Activated CD4-positive, alpha-beta T cell treated with anti-CD3 and anti-CD28 coated beads, Interleukin-2, amount 50 U/mL, for 24 hours (primary cell): ENCODE results near the gene EVI5.

Experiments used
- DNase-seq, 2 donors: peaks; one replicate each; pipeline ENCODE4 v3.0.0-alpha.2; 2020; ENCODE audit warnings: low read depth in 1 of 2, low spot score in 1 of 2

EVI5 gene

DNA sequence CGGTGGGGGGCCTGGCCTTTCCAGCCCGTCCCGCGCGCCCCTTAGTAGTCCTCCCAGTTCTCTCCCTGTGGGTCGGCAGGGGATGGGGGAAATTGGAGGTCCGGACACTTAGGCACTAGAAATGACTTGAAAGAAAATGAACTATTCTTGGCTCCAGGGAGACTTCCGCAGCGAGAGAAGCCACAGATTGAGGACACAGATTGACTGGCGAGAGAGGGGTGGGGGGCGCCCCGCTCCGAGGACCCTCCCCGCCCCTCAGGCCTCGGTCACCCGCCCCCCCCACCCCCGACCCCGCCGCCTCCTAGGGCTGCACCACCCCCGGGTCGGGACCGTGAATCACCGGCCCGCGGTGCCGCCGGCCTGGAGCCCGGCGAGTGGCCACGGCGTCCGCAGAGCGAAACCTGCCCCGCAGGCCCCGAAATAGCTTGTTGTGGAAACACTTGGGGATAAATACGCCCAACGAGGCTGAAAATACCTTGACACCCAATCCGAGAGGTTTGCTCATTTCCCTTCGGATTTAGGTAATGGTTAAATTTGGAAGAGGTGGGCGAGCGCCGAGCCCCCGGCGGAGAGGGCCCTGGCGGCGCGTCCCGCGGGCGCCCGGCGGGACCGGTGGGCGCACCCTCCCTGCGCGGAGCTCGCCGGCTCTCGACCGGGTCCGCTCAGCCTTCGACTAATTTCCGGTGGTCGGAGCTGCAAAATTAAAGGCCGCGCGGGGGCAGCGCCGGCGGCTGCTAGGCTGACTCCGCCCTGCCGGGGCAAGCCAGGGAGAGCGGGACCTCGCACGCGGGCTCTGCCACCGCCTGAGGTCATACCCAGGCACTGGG is 298.4 kb downstream of the EVI5 start, which contains the start of gene GFI1:
TSS of gene GFI1 (minus strand) at position 675 of the 827 bp plus-strand sequence. CDS start 3,438 bp downstream, outside the sequence.
- DNase-seq: peak; percentile 56 to 64

DNA sequence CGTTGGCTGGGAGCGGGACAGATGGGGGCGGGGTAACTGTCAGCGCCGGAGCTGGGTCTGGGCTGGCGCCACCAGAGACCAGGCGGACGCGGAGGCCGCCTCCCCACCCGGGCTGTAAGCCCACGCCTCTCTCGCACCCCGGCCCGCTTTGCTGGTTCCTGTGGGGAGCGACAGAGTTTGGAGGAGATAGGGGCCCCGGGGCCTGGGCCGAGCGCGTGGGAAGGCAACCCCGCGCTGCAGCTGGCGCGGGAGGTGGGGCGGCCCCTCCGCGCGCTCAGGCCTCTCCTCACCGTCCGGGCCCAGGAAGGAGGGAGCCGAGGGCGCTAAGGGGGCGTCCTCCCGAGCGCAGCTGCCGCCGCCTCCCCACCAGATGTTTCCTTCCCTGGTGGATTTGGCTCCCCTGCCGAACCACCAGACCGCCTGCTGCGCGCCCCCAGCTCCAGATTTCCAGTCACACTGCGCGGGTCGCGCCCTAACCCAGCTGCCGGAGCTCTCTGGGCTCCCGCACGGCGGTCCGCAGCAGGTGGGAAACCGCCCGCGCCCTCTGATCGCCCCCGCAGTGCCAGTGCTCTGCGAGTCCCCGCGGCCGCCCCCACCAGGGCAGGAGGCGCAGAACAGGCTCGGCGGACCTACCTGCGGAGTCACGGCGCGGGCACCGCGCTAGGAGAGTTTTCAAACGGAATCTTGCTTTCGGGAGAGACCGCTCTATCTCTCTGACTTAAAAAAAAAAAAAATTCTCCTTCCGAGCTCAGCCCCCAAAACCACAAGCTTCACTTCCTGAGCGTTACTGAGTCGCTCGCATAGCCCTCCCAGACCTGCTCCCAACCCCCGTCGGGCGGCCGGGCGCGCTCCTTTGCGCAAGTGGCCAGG is 299.3 kb downstream of the EVI5 start:
- peak; percentile 78 to 85 for DNase-seq

DNA sequence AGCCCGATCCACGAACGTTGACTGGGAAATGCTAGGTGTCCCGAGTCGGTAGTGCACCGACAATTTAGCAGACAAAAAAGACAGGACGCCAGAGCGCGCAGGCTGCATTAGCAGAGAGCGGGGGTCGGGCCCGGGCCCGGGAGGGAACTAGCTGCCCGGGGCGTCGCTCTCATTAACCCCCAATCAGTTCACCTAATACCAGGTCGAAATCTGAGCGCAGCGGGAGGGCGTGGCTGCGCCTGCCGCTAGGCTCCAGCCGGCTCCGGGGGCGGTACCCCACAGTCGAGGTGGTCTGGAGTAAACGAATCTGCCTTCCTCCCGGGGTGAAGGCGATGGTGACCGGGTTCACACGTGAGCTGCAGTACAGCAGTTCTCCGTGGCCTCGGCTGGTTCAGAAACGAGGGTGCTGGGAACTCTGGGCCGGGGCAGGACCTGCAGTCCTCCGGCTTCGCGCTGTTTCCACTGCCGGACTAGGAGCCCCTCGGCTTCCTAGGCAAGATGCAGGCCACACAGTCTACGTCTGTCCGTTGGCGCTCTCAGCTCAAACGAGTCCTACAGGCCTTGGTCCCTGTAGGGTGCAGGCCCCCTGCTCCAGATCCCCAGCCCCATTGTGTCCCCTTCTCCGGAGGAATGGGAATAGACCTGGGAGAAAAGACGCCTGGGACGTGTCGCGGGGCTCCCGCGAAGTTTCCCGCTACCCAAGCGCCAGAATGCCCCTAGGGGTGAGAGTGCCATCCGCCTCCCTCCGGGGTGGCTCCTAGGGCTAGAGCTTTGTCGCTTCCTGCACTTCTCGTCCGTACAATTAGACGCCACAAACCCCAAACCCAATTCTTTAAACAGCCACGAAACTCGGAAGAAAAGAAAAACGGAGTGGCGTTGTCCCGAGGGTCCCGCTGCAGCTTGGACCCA is 300.2 kb downstream of the EVI5 start:
- DNase-seq: peak; percentile 59 to 65

DNA sequence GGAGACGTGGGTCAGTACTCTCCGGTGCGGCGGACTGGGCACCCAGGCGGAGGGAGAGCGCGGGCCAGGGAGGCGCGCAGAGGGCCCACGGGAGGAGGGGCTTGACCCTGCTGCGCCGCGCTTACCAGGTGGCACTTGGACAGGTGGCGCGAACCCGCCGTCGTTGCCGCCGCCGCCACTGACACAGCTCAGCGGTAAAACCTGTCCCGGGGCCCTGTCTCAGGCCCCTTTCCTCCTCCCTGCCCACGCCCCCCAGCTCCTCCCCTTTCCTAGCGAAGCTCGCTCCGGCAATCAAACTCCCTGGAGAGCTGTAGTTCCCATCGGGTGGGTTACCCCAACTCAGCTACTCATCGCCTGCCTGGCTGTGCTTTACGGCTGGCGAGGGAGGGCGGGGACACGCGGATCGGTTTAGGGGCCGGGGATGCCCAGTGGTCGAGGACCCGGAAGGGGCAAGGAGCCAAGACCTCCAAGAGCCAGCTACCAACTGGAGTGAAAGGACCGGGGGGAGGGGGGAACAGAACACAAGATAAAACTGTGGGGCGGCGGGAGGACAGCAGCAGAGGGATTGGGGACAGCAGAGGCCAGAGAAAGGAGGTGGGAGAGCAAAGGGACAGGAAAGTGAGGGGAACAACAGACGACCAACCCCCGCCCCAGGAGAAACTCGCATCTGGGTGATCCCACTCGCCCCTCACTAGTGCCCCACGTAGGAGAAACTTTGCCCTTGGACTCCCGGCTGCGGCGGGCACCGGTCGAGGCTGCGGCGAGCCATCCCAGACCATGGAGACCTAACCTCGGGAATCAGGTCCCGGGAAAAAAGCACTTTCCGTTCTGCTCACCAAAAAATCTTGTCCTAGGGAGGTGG is 301.1 kb downstream of the EVI5 start:
- peak; percentile 55 to 78 for DNase-seq

DNA sequence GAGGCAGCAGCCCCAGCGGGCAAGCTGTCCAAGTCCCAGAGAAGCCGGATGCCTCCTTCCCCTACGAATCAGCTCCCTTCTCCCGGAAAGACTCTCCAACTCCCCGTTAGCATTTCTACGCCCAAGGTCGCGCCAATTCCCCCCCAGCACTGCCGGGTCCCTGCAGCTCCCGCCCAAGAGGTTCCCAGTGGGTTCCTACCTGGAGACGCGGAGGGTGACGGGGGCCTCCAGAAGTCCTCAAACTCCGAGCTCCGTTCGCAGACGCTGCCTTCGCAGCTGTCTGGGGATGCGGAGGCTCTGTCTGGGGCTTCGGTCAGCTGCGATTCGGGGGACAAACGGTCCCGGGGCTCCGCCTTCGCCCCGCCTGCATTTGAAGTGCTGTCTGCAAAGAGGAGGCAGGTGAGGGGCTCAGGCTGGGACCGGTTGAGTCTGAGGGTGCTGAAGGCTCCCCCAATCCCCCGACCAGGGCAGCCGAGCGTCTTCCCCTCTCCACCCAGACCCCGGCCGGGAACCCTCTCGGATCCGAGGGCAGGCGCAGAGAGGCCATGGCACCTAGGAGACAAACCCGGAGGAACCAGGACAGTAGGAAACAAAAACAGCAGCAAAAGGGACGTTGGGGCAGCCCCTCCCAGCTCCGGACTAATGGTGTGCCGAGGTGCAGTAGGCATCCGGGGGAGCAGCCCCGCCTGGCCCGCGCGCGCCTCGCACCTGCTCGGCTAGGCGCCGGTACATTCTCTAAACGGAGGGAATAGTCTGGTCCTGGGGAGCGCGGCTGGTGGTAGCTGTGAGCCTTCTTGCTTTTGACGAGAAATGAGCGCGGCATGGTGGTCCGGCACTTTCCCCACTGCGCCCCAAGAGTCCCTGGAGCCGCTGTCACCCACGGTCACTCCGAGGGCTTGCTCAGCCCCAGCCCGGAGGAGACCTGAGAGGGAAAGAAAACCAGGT is 302.0 kb downstream of the EVI5 start:
- peak in 1 of 2 donors; percentile 35 for DNase-seq

DNA sequence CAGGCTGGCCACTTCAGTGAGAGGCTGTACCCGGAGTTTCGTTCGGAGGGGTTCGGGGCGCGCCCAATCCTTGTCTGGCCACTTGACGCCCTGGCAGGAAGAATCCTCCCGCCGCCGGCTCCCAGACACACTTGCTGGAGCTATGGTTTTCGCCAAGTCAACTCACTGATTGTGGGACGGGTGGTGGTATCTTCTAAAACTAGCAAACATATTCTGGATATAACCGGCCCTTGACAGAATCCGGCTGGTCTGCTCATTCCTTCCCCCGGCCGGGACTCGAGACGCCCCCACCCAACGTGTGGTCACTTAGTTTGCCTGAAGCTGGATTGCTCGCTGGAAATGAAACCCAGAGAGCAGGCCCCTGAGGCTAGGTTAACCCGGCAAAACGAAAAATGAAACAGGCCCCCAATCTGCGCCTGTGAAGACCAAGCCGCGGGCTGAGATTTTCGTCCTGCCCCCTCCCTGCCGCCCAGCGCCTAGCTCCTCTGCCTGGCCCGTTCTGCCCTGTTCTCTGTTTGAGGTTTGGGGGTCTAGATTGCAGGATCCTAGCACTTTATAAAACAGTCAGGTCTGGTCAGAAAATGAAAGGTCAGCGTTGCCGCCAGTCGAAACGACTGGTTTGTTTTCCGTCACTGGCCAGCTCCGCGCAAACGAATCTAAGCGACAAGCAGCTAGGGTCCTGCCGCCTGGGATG is 302.8 kb downstream of the EVI5 start:
- DNase-seq: no peak

DNA sequence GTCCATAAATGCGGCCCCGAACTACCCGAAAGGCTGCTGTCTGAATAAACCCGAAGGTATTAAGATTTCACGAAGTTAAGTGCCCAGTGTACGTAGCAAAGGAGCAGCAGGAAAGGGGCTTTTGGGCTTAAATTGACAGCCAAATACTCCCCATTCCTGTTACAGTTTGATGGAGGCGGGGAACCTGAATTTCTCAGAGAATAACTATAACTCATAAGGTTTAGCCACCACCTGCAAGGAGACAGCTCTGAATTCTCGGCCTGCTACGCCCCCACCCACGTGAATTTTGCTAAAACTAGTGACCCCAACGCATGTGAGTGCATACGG is 303.3 kb downstream of the EVI5 start:
- DNase-seq: no peak

DNA sequence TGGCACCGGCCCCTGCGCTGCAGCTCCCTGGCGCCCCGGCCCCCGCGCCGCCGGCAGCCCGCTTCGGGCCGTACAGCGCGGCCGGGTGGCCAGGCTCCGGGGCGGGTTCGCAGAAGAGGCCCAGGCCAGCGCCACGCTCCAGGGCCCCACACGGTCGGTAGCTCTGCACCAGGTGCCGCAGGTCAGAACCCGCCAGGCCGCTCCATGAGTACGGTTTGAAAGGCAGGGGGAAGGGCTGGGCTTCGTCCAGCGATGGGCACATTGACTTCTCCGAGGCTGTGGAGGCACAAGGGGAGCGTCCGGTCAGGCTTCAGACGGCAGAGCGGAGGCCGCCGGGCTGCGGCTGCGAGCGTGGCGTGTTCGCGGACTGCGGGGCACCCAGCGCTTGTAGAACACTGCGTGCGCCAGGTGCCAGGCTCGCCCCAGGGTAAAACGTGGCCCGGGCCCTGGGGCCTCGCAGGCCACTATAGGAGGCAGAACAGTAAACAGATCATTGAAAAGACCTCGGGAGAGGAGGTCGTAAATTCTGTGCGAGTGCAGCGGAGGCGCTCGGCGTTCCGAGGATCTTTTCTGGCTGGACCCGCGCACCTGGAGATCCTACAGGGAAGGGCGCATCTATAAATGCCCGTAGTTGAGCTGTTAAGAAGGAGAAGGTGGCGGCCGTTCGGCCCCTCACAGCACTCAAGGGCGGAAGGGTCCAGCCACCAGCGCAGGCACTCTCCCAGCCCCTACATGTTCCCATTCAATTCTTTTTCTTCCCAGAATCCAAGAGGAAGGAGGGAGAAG is 303.9 kb downstream of the EVI5 start:
- DNase-seq: no peak

DNA sequence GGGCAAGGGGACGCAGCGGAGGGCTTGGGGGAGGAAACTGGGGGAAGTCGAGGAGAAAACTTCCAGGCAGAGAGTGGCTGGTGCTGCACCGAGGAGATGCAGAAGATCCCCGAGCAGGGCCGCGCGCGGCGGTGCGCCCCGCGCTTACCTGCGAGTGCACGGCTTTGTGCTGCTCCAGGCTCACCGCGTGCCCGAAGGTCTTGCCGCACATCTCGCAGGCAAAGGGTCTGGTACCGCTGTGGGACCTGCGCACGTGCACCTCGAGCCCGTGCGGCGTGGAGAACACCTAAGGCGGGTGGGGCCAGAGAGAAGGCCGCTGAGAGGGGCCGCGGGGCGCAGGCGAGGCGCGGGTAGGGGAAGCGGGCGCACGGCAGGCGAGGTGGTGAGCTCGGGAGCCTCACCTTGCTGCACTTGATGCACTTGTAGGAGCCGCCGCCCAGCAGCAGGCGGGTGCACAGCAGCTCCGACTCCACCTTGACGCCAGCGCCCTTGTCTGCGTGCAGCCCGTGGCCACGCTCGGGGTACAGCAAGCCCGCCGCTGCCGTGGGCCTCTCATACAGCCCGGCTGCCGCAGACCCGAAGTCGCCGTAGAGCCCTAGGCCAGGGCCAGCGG is 304.6 kb downstream of the EVI5 start:
- DNase-seq: no peak

DNA sequence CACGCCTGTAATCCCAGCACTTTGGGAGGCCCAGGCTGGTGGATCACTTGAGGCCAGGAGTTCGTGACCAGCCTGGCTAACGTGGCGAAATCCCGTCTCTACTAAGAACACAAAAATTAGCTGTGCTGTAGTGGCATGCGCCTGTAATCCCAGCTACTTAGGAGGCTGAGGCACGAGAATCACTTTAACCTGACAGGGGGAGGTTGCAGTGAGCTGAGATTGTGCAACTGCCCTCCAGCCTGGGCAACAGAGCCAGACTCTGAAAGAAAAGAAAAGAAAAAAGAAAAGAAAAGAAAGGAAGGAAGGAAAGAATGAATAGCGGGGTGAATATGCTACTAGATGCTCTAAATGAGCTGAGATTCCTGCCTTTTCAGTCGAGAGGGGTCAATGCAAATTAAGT is 305.3 kb downstream of the EVI5 start:
- no peak for DNase-seq

DNA sequence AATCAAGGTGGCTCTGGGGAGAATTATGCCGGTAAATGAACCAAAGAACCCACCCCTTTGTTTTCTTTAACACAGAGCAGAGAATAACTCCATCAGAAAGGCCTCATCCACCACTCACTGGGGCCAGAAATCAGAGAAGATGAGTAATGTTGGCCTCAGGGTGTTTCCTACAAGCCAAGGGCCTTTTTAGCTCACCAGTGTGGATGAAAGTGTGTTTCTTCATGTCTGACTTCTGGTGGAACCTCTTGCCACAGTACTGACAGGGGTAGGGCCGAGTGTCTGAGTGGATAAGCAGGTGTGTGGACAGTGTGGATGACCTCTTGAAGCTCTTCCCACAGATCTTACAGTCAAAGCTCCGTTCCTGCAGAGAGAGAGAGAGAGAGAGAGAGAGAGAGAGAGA is 306.5 kb downstream of the EVI5 start:
- DNase-seq: no peak

DNA sequence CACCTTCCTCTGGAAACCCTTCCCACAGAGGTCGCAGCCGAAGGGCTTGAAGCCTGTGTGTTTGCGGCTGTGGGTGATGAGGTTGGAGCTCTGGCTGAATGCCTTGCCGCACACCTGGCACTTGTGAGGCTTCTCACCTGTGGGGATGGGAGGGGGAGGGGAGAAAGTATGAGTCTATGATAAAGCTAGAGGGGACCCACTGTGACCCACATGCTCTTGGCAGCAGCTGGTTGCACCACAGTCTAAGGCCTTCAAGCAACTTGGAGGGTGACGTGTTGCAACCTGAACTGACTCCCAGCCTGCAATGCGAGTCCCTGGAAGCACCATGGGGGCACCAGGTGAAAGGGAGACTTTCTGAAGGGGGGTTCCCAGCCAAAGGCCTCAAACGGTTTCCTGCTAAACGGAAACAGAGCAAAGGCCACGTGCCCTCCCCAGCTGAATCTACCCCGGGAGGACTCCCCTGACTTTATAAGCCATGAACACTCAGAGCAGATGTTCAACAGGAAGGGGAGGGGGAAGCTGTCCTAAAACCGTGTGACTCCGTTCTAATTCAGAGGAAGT is 308.8 kb downstream of the EVI5 start:
- DNase-seq: peak in 1 of 2 donors; percentile 55

DNA sequence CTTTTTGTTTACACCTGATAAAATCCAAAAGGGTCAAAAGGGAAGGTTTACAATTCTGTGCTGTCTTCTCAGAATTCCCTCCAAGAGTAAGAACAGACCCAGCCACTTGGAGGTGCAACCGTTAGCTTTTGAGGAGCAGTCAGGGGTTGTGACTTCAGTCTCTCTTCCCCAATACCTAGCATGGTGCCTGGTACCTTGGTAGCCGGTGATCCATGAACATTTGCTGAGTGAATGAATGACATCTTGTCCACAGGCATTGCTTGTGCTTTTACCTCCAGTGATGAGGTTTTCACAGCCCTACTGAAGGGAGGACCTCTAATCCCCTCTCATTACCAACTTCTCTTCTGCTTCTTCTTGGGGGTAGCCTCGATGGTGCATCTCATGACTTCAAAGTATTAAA is 309.9 kb downstream of the EVI5 start:
- no peak for DNase-seq

DNA sequence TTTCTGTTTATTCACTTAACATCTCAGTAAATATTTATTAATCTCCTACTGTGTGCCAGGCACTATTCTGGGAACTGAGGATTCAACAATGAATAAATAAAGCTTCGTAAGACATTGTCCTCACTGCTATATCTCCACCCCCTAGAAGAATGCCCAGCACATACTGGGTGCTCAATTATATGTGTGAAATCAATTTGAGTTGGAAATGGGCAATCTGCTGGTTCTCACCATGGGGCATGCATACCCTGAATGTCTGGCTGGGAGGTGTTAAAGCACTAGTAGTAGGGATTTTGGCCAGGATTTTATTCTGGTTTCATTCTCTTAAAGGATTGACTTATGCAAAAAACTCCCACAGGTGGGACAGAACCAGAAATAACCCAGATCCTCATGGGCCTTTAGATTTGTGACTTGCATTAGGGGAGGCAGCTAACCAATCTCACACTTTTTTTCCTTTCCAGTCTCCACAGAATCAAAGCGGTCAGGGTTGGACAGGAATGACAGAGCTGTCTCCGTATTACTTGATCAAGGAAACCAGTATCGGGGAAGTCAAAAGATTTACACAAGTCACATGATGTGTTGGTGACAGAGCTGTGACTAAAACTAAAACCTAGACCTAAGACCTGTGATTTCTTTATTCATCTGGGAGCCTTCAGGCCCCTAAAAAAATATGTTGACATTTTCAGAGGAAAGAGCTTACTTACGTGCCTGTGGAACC is 311.0 kb downstream of the EVI5 start:
- DNase-seq: no peak

DNA sequence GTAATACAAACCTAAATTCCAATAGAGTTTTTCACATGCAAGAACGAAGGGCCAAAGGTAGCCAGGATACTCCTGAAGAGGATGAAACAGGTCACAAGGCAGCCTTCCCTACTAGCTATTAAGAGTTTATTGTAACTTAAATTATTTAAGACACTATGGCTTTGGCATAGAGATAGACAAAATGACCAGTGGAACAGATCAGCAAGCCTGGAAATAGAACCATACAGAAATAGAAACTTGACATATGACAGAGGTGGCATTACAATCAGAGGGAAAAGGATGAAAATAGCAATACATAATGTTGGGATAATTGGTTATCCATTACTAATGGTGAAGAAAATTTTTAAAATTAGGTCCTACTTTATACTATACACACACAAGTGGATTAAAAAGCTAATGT is 314.7 kb downstream of the EVI5 start:
- no peak for DNase-seq

DNA sequence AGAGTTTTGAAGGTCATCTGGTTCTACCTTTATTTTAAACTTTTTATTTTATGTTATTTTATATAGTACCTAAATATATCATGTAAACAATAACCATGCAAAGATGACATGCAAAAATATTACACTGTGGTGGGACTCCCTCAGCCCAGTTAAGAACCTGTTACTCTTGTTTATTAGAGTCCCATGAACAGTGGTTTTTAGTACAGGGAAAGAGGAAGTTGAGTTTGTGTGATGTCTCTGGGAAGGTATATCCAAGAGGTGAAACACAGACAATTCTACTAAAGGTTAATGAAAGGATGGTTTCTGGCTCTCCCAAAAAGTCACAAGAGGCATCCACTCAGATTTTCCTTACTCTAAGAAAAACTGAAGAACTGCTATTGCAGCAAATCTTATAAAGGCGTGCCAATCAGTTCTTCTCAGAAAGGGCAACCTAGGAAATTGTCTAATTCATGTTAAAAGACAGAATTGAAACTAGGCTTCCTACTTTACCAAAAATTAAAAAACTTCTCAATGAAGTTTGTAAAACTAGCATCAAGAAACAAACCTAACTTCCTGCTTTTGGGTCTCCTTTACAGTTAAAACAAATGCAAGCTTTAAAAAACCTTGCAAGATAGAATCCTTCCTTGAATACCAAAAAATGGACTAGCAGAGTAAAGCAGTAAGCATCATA is 318.1 kb downstream of the EVI5 start:
- no peak for DNase-seq
